H1 (cell line): ENCODE data around the gene LRRC32. TPM values are rescaled to one million over a fixed set of nuclear protein-coding genes. Genes with fewer than 3 reads are reported as not detected.

ENCODE experiments used
- CTBP2 ChIP-seq: IDR thresholded peaks from 2 replicates; pipeline ENCODE4 v1.7.0; 2011; ENCODE audit warnings: borderline replicate concordance, mild to moderate bottlenecking, moderate library complexity, mixed read lengths, low read length; ENCODE audit not compliant: insufficient read depth, insufficient read length
- CTCF ChIP-seq, 3 experiments: IDR thresholded peaks; 1 replicate in 2 of 3; 2 replicates in 1 of 3; pipeline versions ENCODE4 v1.5.1 to v1.6.1; 2011; ENCODE audit warnings: low read length in 3 of 3, mild to moderate bottlenecking in 3 of 3, inconsistent platforms in 2 of 3, low read depth in 1 of 3, moderate library complexity in 1 of 3; ENCODE audit not compliant: insufficient read depth in 1 of 3; ENCODE audit errors: control extremely low read depth in 1 of 3
- RXRA ChIP-seq: IDR thresholded peaks from 2 replicates; pipeline ENCODE4 v1.6.1; 2011; ENCODE audit warnings: low read depth, mild to moderate bottlenecking, low read length, moderate library complexity; ENCODE audit not compliant: insufficient read depth
- SIRT6 ChIP-seq: IDR thresholded peaks from one replicate; pipeline ENCODE4 v1.7.1; 2012; ENCODE audit warnings: low read length, inconsistent platforms
- SP4 ChIP-seq: IDR thresholded peaks from 2 replicates; pipeline ENCODE4 v1.6.1; 2012; ENCODE audit warnings: low read length, inconsistent platforms
- SRF ChIP-seq: IDR thresholded peaks from 2 replicates; pipeline ENCODE4 v1.6.1; 2011; ENCODE audit warnings: mild to moderate bottlenecking, low read depth, low read length, moderate library complexity
- polyA plus RNA-seq, 7 experiments: library from polyadenylated mRNA; depleted of rRNA in 3 of 7; stranded (reverse) in 5 of 7; unstranded in 2 of 7; fragments of >200 nt in 5 of 7; fragments of 200-250 nt in 2 of 7; gene quantifications; 1 replicate in 5 of 7; 2 replicates in 1 of 7; 4 replicates in 1 of 7; pipeline versions ENCODE4 v1.2.1 to v1.2.3, GENCODE V29; 2011 to 2013; ENCODE audit warnings: missing spikeins in 2 of 7, mixed read lengths in 2 of 7
- total RNA-seq: library from RNA; stranded (reverse); fragmentation: NEBNext Ultra II Directional; extraction: Animal tissue kit (Norgen Biotek cat#: 25700); gene quantifications from 2 replicates; pipeline ENCODE4 v1.2.1, GENCODE V29; 2021

LRRC32 gene
- total and polyA plus RNA-seq, 2 of the 8 experiments (the other 6 are each of a cell fraction or from before 2014, with no cell fraction given), result 0.99 to 1.9 TPM

- TF ChIP-seq CTCF (IDR thresholded peaks at IDR 0.05; ENCODE audit: control extremely low read depth in 1 of 3, insufficient read depth in 1 of 3, low read depth in 1 of 3, low read length in 3 of 3) (no peak), SIRT6 (no peak), SRF (no peak), SP4 (no peak), CTBP2 (no peak), RXRA (no peak)
Observed at GRCh38 chr11:76667856-76668255, 2.7 kb downstream of the LRRC32 start (continued).
